Neutrophil (primary cell): ENCODE results near the gene POLR3E.

Source experiments
- H3K27ac ChIP-seq: fragments of 200-600 bp; sonication (generic); 2 replicates; pipeline ENCODE4 v1.5.1; 2016; ENCODE audit warnings: mild to moderate bottlenecking, moderate library complexity
- H3K27me3 ChIP-seq: fragments of 200-600 bp; sonication (generic); 2 replicates; pipeline ENCODE4 v1.6.0; 2016; ENCODE audit warnings: mild to moderate bottlenecking
- H3K36me3 ChIP-seq: fragments of 200-600 bp; sonication (generic); 2 replicates; pipeline ENCODE4 v1.5.1; 2017
- H3K4me1 ChIP-seq, 2 experiments: fragments of 200-600 bp in 1 of 2; sonication (generic) in 1 of 2; 1 replicate in 1 of 2; 2 replicates in 1 of 2; pipeline versions ENCODE4 v1.5.1 to v1.6.1; 2013 to 2016; ENCODE audit warnings: low read depth in 1 of 2, low read length in 1 of 2, mild to moderate bottlenecking in 1 of 2, moderate library complexity in 1 of 2; ENCODE audit not compliant: control insufficient read depth in 1 of 2, insufficient read depth in 1 of 2
- H3K4me3 ChIP-seq, 2 experiments: fragments of 200-600 bp in 1 of 2; sonication (generic) in 1 of 2; 1 replicate in 1 of 2; 2 replicates in 1 of 2; pipeline ENCODE4 v1.5.1; 2013 to 2016; ENCODE audit warnings: low read depth in 1 of 2, low read length in 1 of 2, mild to moderate bottlenecking in 1 of 2, moderate library complexity in 1 of 2
- H3K9me3 ChIP-seq: fragments of 200-600 bp; sonication (generic); 2 replicates; pipeline ENCODE4 v1.5.1; 2016
- CTCF ChIP-seq: fragments of 200-600 bp; sonication (generic); IDR thresholded peaks from 2 replicates; pipeline ENCODE4 v1.5.1; 2016; ENCODE audit warnings: antibody characterized with exemption

Gene POLR3E

GRCh38 chr16:22323959-22324786, 27.0 kb downstream of the POLR3E start:
- no peaks in the 10 kb centered on the region for H3K9me3 ChIP-seq
- H3K4me1 ChIP-seq = peaks cover 0 to 3% of the 10 kb centered on the region in 2 experiments
- H3K4me3 ChIP-seq = no peak overlapping the region
- peaks cover 55% of the 10 kb centered on the region for H3K36me3 ChIP-seq
- H3K27ac ChIP-seq = no peak overlapping the region
- H3K27me3 ChIP-seq = no peaks in the 10 kb centered on the region
- TF ChIP-seq CTCF = no peak

DNA sequence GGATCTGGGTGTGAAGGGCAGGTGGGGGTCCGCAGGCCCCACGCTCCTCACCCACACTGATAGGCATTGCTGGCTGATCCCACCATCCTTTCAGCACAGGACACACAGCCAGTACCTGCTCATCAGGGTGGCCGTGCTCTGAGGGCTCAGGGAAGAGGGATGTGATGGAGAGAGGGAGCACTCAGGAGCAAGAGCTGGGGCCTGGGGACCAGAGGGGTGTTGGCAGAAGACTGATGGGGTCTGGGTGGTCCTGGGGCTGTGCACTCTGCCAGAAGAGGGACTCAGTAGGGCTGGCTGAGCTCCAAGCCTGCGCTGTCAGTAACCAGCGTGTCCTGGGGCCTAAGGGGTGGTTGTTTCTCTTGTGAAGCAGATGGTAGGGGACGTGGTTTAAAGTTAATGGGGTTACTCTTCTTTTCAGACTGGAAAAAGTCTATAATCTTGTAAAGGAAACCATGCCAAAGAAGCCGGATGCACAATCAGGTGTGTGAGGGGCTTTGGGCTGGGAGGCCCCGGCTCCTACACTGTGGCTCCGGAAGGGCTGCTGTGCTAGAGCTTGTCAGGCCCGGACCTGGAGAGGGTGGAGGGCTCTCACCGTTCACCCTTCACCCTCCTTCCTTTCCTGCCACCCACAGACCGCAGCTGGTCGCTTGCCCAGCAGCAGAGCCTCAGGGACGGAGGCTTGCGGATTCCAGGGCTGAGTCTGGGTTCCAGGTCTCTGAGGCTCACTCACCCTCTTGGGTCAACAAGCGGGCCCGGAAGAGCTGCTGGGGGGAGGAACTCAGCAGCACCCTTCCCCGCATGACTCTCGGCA, 27.8 kb downstream of the POLR3E start:
- no peak for TF ChIP-seq CTCF
- Histone ChIP-seq H3K36me3 (peaks cover 55% of the 10 kb centered on the region), H3K9me3 (no peaks in the 10 kb centered on the region), H3K4me3 (no peak overlapping the region), H3K27ac (no peak overlapping the region), H3K4me1 (peaks cover under 1 to 3% of the 10 kb centered on the region in 2 experiments), H3K27me3 (no peaks in the 10 kb centered on the region)

DNA sequence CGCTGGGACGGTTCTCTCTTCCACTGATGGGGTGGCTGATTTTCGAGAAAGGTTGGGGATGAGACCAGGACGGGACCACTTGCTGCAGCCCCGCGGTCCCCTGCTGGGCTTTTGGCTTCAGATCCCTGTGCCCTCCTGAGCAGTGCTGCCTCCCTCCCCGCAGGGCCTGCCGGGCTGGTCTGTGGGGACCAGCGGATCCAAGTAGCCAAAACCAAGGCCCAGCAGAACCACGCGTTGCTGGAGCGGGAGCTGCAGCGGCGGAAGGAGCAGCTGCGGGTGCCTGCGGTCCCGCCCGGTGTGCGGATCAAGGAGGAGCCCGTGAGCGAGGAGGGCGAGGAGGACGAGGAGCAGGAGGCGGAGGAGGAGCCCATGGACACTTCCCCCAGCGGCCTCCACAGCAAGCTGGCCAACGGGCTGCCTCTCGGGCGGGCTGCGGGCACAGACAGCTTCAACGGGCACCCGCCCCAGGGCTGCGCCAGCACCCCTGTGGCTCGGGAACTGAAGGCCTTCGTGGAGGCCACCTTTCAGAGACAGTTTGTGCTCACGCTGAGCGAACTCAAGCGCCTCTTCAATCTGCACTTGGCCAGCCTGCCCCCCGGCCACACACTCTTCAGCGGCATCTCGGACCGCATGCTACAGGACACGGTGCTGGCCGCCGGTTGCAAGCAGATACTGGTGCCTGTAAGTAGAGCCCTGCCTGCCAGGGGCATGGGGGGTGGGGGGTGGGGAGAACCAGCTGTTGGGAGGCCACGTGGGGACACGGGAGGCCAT, 28.6 kb downstream of the POLR3E start:
- no peak for TF ChIP-seq CTCF
- H3K9me3 ChIP-seq = no peaks in the 10 kb centered on the region
- H3K4me1 ChIP-seq = peaks cover 6 to 10% of the 10 kb centered on the region in 2 experiments
- peaks cover 55% of the 10 kb centered on the region for H3K36me3 ChIP-seq
- H3K27me3 ChIP-seq = no peaks in the 10 kb centered on the region
- no peak overlapping the region for H3K4me3 ChIP-seq
- H3K27ac ChIP-seq = no peak overlapping the region

- TF ChIP-seq CTCF = no peak
- no peak overlapping the region for H3K27ac ChIP-seq
- H3K27me3 ChIP-seq = no peaks in the 10 kb centered on the region
- H3K4me1 ChIP-seq = peaks cover 6 to 9% of the 10 kb centered on the region in 2 experiments
- H3K36me3 ChIP-seq = peaks cover 55% of the 10 kb centered on the region
- H3K9me3 ChIP-seq = no peaks in the 10 kb centered on the region
- H3K4me3 ChIP-seq = no peak overlapping the region
Observed at GRCh38 chr16:22326369-22326652, 29.1 kb downstream of the POLR3E start.

- TF ChIP-seq CTCF = no peak
- no peak overlapping the region for H3K4me3 ChIP-seq
- no peaks in the 10 kb centered on the region for H3K9me3 ChIP-seq
- peaks cover 55% of the 10 kb centered on the region for H3K36me3 ChIP-seq
- H3K27ac ChIP-seq = no peak overlapping the region
- H3K4me1 ChIP-seq = peaks cover 6% of the 10 kb centered on the region in 2 experiments
- no peaks in the 10 kb centered on the region for H3K27me3 ChIP-seq
Observed at GRCh38 chr16:22326771-22327445, 29.7 kb downstream of the POLR3E start.
